Activated T-cell treated with anti-CD3 and anti-CD28 coated beads, Interleukin-2, amount 50 U/mL, for 48 hours (primary cell): ENCODE measurements around the gene ARHGAP25.
"Not testable (repeated sequence)": the region's sequence is repeated elsewhere in the genome, so short reads cannot be mapped to it uniquely, and the experiment has no call there.

ENCODE experiments used
- DNase-seq, 2 experiments: peaks; one replicate each; pipeline ENCODE4 v3.0.0-alpha.2; 2020

ARHGAP25 gene

GRCh38 chr2:68800517-68800916, 65.9 kb downstream of the ARHGAP25 start:
- DNase-seq: no peak

- not testable (repeated sequence) for DNase-seq
Measured at GRCh38 chr2:68802161-68802560, 67.5 kb downstream of the ARHGAP25 start.

- DNase-seq: no peak
Measured at GRCh38 chr2:68805025-68805424, 70.4 kb downstream of the ARHGAP25 start.

GRCh38 chr2:68806511-68807109, 72.0 kb downstream of the ARHGAP25 start:
- no peak for DNase-seq

GRCh38 chr2:68807821-68808266, 73.2 kb downstream of the ARHGAP25 start:
- no peak for DNase-seq

- no peak for DNase-seq
Measured at GRCh38 chr2:68809324-68810240, 75.0 kb downstream of the ARHGAP25 start.

GRCh38 chr2:68811364-68811763, 76.8 kb downstream of the ARHGAP25 start:
- DNase-seq: no peak

GRCh38 chr2:68812251-68812650, 77.6 kb downstream of the ARHGAP25 start:
- no peak for DNase-seq

- no peak for DNase-seq
Measured at GRCh38 chr2:68813596-68813995, 79.0 kb downstream of the ARHGAP25 start.

- no peak for DNase-seq
Measured at GRCh38 chr2:68817306-68817705, 82.7 kb downstream of the ARHGAP25 start.

GRCh38 chr2:68819556-68819955, 84.9 kb downstream of the ARHGAP25 start:
- DNase-seq: no peak

- DNase-seq: no peak
Measured at GRCh38 chr2:68822207-68822872, 87.7 kb downstream of the ARHGAP25 start.

GRCh38 chr2:68824831-68825230, 90.2 kb downstream of the ARHGAP25 start:
- DNase-seq: no peak

GRCh38 chr2:68825866-68826265, 91.3 kb downstream of the ARHGAP25 start:
- DNase-seq: no peak

GRCh38 chr2:68827666-68828065, 93.1 kb downstream of the ARHGAP25 start:
- DNase-seq: no peak

GRCh38 chr2:68828887-68829708, 94.5 kb downstream of the ARHGAP25 start:
- peak; percentile 59 to 66 for DNase-seq

- DNase-seq: no peak
Measured at GRCh38 chr2:68829749-68830148, 95.1 kb downstream of the ARHGAP25 start.

- no peak for DNase-seq
Measured at GRCh38 chr2:68831686-68832232, 97.1 kb downstream of the ARHGAP25 start.

GRCh38 chr2:68832233-68832869, 97.7 kb downstream of the ARHGAP25 start:
- DNase-seq: peak; percentile 64 to 67

- no peak for DNase-seq
Measured at GRCh38 chr2:68833162-68833561, 98.6 kb downstream of the ARHGAP25 start.

- DNase-seq: no peak
Measured at GRCh38 chr2:68834737-68835376, 100.2 kb downstream of the ARHGAP25 start.
